Neural cell (in vitro differentiated cells): ENCODE measurements around the gene VTI1B.

Experiments
- EP300 ChIP-seq: fragments of 450-650 bp; conservative IDR thresholded peaks from 2 replicates; pipeline ENCODE4 v1.6.1; 2014; ENCODE audit warnings: antibody characterized with exemption, mild to moderate bottlenecking, moderate library complexity; ENCODE audit not compliant: poor library complexity, severe bottlenecking
- EZH2 ChIP-seq: fragments of 200-600, 300-800 bp; shearing (Covaris generic), sonication (generic); IDR thresholded peaks from 2 replicates; pipeline ENCODE4 v1.6.1; 2014; ENCODE audit warnings: antibody characterized with exemption, low read length, borderline replicate concordance, mild to moderate bottlenecking; ENCODE audit not compliant: insufficient read depth, poor library complexity, severe bottlenecking
- MXI1 ChIP-seq: fragments of 450-650 bp; conservative IDR thresholded peaks from 2 replicates; pipeline ENCODE4 v1.6.1; 2014; ENCODE audit warnings: antibody characterized with exemption, mild to moderate bottlenecking; ENCODE audit not compliant: poor library complexity, severe bottlenecking
- SMC3 ChIP-seq: fragments of 450-650 bp; conservative IDR thresholded peaks from 2 replicates; pipeline ENCODE4 v1.6.1; 2014; ENCODE audit warnings: antibody characterized with exemption, mild to moderate bottlenecking, moderate library complexity; ENCODE audit not compliant: poor library complexity

GRCh38 chr14:67638642-67639041 is 35.8 kb downstream of the VTI1B start:
- TF ChIP-seq SMC3 (no peak), MXI1 (no peak), EP300 (no peak), EZH2 (no peak)
